ENCODE results near the gene CA10. TPM values are rescaled to one million over a fixed set of nuclear protein-coding genes. Genes with fewer than 3 reads are reported as not detected.

CA10 gene
- total and polyA plus RNA-seq, 2 donors = 0.24 to 2.2 TPM

DNA sequence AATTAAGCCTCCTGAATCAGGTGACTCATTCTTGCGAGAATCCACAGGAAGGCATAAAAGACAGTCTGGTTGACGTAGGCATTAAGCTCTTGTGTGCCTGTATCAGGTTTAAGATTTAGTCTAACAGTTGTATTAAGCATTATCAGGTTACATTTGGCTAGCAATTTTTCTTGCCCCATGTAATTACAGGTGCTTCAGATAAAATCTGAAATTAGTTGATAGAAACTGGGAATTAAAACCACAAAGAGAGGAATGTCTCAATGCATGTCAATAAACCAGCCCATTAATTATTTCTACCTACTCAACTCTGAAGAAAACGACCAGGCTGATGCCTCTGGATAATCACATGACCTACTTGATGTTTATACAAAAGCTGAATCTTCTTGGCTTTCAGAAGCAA lies 217.2 kb downstream of the CA10 start:
- Histone ChIP-seq H3K4me1 (ENCODE audit: insufficient read depth) (no peaks in the 10 kb centered on the region), H3K4me3 (ENCODE audit: low read depth, low read length) (no peak overlapping the region), H3K27ac (ENCODE audit: low read depth) (no peak overlapping the region), H3K36me3 (ENCODE audit: insufficient read depth) (no peaks in the 10 kb centered on the region)
- no peak for DNase-seq (ENCODE audit: extremely low spot score)
- 53% methylated on average over 3 of the region's 3 CpGs for WGBS

DNA sequence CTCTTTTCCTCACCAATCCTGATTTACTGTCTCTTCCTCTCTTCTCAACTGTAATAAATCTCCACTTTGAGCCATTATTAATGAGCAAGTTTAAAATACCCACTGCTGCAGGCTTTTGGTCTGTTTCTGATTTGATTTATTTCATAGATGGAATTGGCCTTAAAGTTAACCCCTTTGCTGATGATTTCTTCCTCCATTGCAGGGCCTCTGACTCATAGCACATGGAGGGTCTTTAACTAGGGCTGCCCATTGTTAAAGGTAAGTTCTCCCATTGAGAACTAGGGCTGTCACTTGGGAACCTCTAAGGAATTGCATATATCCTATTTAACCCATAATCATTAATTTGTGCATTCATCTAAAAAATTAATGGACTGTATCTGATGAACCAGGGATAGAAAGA lies 221.2 kb downstream of the CA10 start:
- H3K4me1 ChIP-seq (ENCODE audit: insufficient read depth) = no peaks in the 10 kb centered on the region
- DNase-seq (ENCODE audit: extremely low spot score) = no peak

DNA sequence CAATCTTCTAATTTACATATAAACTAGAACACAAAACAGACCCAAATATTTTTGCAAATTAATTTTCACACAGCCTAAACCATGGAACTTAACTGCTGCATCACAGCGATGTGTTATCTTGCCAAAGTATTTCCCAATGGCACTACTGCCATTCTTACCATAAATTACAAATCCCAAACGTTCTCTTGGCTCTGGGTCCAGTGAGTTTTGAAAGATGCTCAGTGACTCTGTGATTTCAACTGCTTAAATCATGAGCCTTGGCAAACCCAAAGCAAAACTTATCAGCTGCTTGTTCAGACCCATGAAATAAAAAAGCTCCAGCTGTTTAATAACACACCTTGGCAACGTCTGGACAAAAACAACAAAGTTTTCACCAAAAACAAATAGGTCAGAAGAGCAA lies 223.0 kb downstream of the CA10 start:
- no peak for DNase-seq (ENCODE audit: extremely low spot score)
- 22% methylated on average over 3 of the region's 3 CpGs for WGBS
- Histone ChIP-seq H3K27ac (ENCODE audit: low read depth) (no peak overlapping the region), H3K4me3 (ENCODE audit: low read depth, low read length) (no peak overlapping the region), H3K4me1 (ENCODE audit: insufficient read depth) (no peaks in the 10 kb centered on the region), H3K36me3 (ENCODE audit: insufficient read depth) (no peaks in the 10 kb centered on the region)

More for the DNA sequence above, 221.2 kb downstream of the CA10 start:
- Histone ChIP-seq H3K36me3 (ENCODE audit: insufficient read depth) (no peaks in the 10 kb centered on the region), H3K27ac (ENCODE audit: low read depth) (no peak overlapping the region), H3K4me3 (ENCODE audit: low read depth, low read length) (no peak overlapping the region)

DNA sequence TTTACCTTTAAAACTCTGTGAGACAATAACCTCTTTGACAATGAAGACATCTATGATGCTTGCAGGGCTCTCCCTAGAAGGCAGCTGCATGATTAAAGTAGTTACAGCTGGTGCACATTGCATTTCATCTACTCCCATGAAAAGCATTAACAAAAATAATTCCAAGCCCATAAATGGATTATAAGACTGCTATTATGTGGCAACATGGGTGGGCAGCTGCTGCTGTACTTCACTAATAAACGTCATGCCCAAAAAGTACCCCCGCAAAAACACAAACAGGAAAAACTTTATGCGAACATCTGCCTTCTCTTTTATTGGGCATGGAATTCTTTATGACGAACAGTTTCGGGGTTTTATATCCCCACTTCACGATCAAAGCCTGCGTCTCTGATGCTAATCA lies 224.9 kb downstream of the CA10 start:
- 61% methylated on average over 7 of the region's 7 CpGs for WGBS
- H3K4me1 ChIP-seq (ENCODE audit: insufficient read depth) = no peaks in the 10 kb centered on the region
- DNase-seq (ENCODE audit: extremely low spot score) = no peak
- no peaks in the 10 kb centered on the region for H3K36me3 ChIP-seq (ENCODE audit: insufficient read depth)
- H3K27ac ChIP-seq (ENCODE audit: low read depth) = no peak overlapping the region
- H3K4me3 ChIP-seq (ENCODE audit: low read depth, low read length) = no peak overlapping the region

DNA sequence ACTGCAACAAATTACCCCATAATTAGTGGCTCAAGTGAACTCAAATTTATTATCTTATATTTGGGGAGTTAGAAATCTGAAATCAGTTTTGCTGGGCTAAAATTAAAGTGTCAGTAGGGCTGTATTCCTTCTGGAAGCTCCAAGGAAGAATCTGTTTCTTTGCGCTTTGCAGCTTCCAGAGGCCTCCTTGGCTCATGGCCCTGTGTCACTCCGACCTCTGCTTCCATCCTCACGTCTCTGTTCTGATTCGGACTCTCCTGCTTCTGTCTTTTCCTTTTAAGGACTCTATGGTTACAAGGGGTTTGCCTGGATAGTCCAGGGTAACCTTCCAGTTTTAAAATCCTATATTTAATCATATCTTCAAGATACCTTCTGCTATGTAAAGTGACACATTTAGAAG lies 232.1 kb downstream of the CA10 start:
- 57% methylated on average over 4 of the region's 4 CpGs for WGBS
- Histone ChIP-seq H3K4me3 (ENCODE audit: low read depth, low read length) (no peak overlapping the region), H3K4me1 (ENCODE audit: insufficient read depth) (no peaks in the 10 kb centered on the region), H3K27ac (ENCODE audit: low read depth) (no peak overlapping the region), H3K36me3 (ENCODE audit: insufficient read depth) (no peaks in the 10 kb centered on the region)
- DNase-seq (ENCODE audit: extremely low spot score) = no peak

DNA sequence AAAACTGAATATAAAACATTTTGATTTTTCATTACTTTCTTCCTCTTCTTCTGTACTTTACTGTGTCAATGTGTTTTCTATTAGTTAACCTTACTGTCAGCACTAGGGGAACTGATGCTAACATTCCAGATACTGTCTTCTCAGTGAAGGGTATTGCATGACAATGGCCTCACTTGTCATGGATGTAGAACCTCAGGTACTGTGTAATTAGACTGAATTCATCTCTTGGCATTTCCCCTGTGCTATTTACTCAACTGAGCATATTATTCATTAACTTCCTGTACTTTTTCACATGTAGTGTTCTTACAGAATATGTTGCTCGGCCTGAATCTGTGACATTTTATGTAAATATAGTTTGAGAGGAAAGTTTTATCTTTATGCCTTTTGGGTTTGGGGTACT lies 237.0 kb downstream of the CA10 start:
- H3K36me3 ChIP-seq (ENCODE audit: insufficient read depth) = no peaks in the 10 kb centered on the region
- H3K27ac ChIP-seq (ENCODE audit: low read depth) = no peak overlapping the region
- no peaks in the 10 kb centered on the region for H3K4me1 ChIP-seq (ENCODE audit: insufficient read depth)
- no peak for DNase-seq (ENCODE audit: extremely low spot score)
- 84% methylated on average over 1 of the region's 1 CpG for WGBS
- H3K4me3 ChIP-seq (ENCODE audit: low read depth, low read length) = no peak overlapping the region

DNA sequence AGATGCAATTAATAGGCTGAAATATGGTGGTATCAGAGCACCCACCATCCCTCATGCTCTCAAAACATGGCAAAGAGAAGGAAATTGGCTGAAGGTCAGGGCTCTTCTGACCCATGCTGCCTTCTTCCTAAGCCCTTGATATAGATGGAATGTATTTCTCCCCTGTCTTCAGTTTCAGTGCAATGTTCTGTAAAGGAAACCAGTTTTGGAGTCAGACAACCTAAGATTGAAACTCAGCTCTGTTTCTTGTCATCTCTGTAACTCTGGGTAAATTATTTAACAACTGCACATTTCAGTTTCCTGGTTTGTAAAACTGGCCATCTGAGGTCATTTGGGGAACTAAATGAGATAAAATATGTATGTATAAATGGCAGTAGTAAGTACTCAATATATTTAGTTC lies 243.9 kb downstream of the CA10 start:
- DNase-seq (ENCODE audit: extremely low spot score) = no peak
- no peaks in the 10 kb centered on the region for H3K36me3 ChIP-seq (ENCODE audit: insufficient read depth)
- H3K4me3 ChIP-seq (ENCODE audit: low read depth, low read length) = no peak overlapping the region
- H3K27ac ChIP-seq (ENCODE audit: low read depth) = no peak overlapping the region
- H3K4me1 ChIP-seq (ENCODE audit: insufficient read depth) = no peaks in the 10 kb centered on the region

DNA sequence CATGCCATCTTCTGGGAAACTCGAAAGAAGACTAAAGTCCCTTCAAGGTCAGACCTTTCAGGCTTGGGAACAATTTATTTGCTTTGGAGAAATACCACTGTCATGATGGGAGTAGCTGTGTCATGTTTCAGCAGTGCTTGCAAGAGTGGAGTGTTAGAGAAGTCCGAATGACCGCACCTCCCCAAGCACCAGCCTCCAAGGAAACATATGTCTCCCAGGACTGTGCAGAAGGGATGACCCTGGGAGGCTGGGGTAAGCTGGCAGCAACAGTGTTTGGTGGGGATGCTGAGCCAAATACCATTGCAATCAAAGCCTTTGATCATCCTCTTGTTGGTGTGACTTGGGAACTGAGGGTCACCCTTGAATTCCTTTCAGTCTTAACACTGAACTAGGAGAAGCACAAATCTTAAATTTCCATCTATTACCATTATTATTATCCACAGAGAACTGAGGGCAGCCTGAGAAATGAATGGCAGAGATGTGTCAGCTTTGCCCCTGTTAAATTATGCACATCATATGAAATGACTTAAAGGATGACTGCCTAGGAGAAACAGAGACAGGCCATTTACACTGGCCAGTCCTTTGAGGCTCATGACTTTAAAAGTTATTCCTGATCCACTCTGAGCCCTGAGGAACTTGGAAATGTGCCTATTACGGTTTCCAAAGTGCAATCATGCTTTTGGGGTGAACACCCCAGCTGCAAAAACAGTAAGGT lies 244.9 kb downstream of the CA10 start:
- WGBS = 82% methylated on average over 4 of the region's 4 CpGs
- DNase-seq (ENCODE audit: extremely low spot score) = no peak
- H3K4me1 ChIP-seq (ENCODE audit: insufficient read depth) = no peaks in the 10 kb centered on the region
- H3K4me3 ChIP-seq (ENCODE audit: low read depth, low read length) = no peak overlapping the region
- H3K36me3 ChIP-seq (ENCODE audit: insufficient read depth) = no peaks in the 10 kb centered on the region
- no peak overlapping the region for H3K27ac ChIP-seq (ENCODE audit: low read depth)

DNA sequence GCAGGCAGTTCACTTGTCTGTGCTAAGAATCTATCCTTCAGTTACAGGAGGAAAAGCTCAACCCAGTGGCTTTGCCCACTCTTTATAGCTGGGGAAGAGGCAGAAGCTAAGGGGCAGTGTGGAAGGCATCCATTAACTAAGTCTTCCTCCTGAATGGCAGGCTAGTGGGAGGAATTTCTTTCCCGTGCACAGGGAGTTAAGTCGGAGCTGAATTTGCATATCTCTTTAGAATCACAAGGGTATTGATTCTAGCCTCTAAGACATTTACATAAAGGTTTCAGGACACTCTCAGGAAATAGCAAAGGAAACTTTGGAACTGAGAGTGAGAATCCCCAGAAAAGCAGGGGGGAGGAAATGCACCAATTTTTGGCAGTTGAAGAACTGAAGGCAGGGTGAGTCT lies 245.6 kb downstream of the CA10 start:
- 66% methylated on average over 2 of the region's 2 CpGs for WGBS
- DNase-seq (ENCODE audit: extremely low spot score) = no peak
- no peaks in the 10 kb centered on the region for H3K4me1 ChIP-seq (ENCODE audit: insufficient read depth)
- no peak overlapping the region for H3K27ac ChIP-seq (ENCODE audit: low read depth)
- no peak overlapping the region for H3K4me3 ChIP-seq (ENCODE audit: low read depth, low read length)
- no peaks in the 10 kb centered on the region for H3K36me3 ChIP-seq (ENCODE audit: insufficient read depth)

DNA sequence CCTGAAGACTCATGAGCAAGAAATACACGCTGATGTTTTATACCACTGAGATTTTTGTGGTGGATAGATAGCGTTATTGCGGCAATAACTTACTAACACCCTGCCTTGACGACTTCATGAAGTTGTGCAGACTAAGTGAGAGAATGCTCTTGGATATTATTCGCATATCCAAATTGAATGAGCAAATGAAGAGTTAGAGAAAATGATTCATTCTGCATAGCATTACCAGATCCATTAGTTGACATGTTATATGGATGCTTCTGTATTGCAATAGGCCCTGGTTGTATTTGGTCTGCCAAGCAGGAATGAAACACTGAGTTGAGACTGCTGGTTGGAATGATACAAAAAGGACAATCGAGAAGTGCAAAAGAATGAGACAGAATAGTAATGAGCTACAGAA lies 247.3 kb downstream of the CA10 start:
- Histone ChIP-seq H3K36me3 (ENCODE audit: insufficient read depth) (no peaks in the 10 kb centered on the region), H3K4me3 (ENCODE audit: low read depth, low read length) (no peak overlapping the region), H3K4me1 (ENCODE audit: insufficient read depth) (no peaks in the 10 kb centered on the region), H3K27ac (ENCODE audit: low read depth) (no peak overlapping the region)
- WGBS = 96% methylated on average over 6 of the region's 6 CpGs
- no peak for DNase-seq (ENCODE audit: extremely low spot score)

DNA sequence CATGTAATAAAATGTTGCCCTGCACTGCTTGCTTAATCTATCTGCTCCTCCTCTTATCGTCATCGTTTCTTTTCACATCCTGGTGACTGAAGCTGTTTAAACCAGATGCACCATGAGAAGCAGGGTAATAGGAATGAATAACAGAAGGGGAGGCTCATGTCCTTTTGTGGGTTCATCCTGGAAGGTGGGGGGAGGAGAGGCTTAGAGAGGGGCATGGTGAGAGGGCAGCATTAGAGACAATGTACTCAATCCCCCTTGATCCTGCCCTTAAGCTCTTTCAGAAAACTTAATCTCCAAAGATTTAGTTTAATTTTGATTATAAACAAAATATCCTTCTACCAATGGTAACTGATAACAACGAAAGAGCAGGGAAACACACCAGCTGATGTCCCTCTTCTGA lies 248.5 kb downstream of the CA10 start:
- Histone ChIP-seq H3K36me3 (ENCODE audit: insufficient read depth) (no peaks in the 10 kb centered on the region), H3K4me3 (ENCODE audit: low read depth, low read length) (no peak overlapping the region), H3K4me1 (ENCODE audit: insufficient read depth) (no peaks in the 10 kb centered on the region), H3K27ac (ENCODE audit: low read depth) (no peak overlapping the region)
- 34% methylated on average over 3 of the region's 3 CpGs for whole genome bisulfite sequencing
- DNase-seq (ENCODE audit: extremely low spot score) = no peak

DNA sequence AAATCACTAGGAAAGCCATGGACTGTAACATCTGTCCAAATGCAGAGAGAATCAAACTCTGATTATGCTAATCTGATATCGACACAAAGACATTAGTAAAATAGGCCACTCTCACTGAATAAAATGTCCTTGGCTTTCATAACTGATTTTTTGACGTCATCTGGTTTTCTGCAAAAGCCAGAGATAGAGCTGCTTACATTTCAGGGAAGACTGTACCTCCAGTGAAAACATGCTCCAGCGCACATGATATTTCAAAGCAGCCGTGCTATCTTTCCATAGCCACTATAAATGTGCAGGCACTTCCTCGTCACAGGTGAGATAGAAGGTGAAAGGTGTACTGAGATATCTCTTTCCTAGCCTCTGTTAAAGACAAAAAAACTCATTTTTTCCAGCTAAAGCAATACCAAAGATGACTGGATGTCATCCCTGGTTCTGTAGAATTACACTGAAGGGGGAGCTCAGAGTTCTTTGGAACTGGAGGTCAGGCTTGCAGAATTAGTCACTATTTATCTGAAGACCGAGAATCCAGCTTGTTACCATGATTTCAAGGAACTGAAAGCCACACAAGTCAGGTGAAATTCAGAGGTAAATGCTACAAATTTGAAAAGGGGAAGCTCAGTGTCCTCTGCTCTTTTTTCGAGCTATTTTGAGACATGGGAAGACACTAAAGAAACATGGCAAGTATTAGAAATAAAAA lies 249.5 kb downstream of the CA10 start:
- no peak overlapping the region for H3K27ac ChIP-seq (ENCODE audit: low read depth)
- DNase-seq (ENCODE audit: extremely low spot score) = no peak
- H3K36me3 ChIP-seq (ENCODE audit: insufficient read depth) = no peaks in the 10 kb centered on the region
- WGBS = 50% methylated on average over 7 of the region's 7 CpGs
- H3K4me1 ChIP-seq (ENCODE audit: insufficient read depth) = no peaks in the 10 kb centered on the region
- no peak overlapping the region for H3K4me3 ChIP-seq (ENCODE audit: low read depth, low read length)

DNA sequence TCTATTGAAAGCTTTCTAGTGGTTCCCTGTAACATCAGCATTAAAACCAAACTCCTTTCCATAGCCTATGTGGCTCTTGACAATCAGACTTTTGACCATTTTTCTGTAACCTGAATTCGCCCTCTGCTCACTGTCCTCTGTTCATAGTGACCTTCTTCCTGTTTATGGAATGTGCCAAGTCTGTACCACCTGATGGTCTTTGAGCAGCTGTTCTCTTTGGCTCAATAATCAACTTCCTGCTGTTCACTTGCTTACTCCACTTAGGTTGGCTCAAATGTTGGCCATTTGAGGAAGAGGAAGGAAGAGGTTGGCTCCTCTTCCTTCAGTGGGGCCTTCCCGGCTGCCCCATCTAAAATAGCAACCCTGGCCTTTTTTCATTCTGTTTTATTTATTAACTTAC lies 251.5 kb downstream of the CA10 start:
- H3K27ac ChIP-seq (ENCODE audit: low read depth) = no peak overlapping the region
- WGBS = 90% methylated on average over 2 of the region's 2 CpGs
- no peak for DNase-seq (ENCODE audit: extremely low spot score)
- no peaks in the 10 kb centered on the region for H3K36me3 ChIP-seq (ENCODE audit: insufficient read depth)
- H3K4me3 ChIP-seq (ENCODE audit: low read depth, low read length) = no peak overlapping the region
- H3K4me1 ChIP-seq (ENCODE audit: insufficient read depth) = peaks cover 1% of the 10 kb centered on the region

DNA sequence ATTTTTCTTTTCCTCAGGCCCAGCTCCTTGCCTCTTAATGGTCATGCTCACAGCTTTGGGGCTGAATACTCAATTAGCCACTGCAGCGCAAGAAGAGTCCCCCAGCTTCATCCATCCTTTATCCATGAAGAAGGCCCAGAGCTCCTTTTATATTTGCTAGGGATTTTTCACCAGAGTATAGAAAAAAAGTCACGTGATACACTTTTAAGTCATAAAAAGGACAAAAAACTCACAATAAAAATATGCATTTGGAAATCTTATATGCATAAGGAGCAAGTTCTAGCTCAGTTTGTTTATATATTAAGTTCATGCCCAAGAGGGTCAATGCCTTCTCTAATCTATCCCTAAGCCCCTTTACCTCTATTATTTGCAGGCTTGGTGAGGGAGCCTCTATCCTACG lies 254.1 kb downstream of the CA10 start:
- Histone ChIP-seq H3K27ac (ENCODE audit: low read depth) (no peak overlapping the region), H3K36me3 (ENCODE audit: insufficient read depth) (no peaks in the 10 kb centered on the region), H3K4me1 (ENCODE audit: insufficient read depth) (peaks cover 1% of the 10 kb centered on the region), H3K4me3 (ENCODE audit: low read depth, low read length) (no peak overlapping the region)
- no peak for DNase-seq (ENCODE audit: extremely low spot score)
- 83% methylated on average over 3 of the region's 3 CpGs for WGBS

All from urinary bladder (tissue), 4 donors.